Uterus (tissue), 2 donors: ENCODE measurements around the gene EPHA8.

ENCODE experiments used
- POLR2A ChIP-seq, 2 donors: fragments of 450-650 bp; IDR thresholded peaks; one replicate each; pipeline ENCODE4 v1.6.1; 2016; ENCODE audit warnings: antibody characterized with exemption in 2 of 2, mild to moderate bottlenecking in 1 of 2, moderate library complexity in 1 of 2
- TF ChIP-seq, protein P1 (sequence below), 4 experiments: fragments of 200-600 bp in 2 of 4; fragments of 450-650 bp in 2 of 4; sonication (generic) in 2 of 4; IDR thresholded peaks; one replicate each; pipeline ENCODE4 v1.5.1; 2016 to 2019; ENCODE audit warnings: antibody characterized with exemption in 4 of 4, mild to moderate bottlenecking in 2 of 4, moderate library complexity in 1 of 4

DNA sequence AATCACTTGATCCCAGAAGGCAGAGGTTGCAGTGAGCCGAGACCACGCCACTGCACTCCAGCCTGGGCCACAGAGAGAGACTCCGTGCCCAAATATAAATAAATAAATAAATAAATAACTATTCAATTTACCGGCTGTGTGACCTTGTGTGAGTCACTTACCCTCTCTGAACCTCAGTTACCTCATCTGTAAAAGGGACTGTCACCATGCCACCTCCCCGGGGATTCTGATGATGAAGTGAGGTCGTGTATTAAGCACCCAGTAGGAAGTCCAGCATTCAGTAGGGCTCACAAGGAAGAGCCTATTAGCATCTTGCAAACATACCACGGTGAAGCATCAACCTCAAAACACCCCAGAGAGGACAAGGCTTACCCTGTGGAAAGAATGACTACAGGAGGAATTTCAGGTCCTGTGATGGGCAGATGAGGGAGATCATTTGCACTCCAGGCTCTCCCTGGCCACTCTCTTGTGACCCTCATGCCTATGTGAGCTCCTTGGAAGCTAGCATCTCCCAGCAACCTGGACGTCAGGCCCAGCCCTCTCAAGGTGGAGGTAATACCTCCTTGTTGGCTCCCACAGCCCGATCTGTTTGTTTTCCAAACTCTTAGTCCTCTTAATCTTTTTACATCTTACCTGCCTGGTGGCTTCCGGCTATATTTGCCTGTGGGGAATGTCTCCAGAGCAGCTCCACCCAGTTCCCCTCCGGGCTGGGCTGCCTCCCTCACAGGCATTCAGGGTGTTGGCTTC is 65.6 kb downstream of the EPHA8 start:
- TF ChIP-seq, protein P1, sequence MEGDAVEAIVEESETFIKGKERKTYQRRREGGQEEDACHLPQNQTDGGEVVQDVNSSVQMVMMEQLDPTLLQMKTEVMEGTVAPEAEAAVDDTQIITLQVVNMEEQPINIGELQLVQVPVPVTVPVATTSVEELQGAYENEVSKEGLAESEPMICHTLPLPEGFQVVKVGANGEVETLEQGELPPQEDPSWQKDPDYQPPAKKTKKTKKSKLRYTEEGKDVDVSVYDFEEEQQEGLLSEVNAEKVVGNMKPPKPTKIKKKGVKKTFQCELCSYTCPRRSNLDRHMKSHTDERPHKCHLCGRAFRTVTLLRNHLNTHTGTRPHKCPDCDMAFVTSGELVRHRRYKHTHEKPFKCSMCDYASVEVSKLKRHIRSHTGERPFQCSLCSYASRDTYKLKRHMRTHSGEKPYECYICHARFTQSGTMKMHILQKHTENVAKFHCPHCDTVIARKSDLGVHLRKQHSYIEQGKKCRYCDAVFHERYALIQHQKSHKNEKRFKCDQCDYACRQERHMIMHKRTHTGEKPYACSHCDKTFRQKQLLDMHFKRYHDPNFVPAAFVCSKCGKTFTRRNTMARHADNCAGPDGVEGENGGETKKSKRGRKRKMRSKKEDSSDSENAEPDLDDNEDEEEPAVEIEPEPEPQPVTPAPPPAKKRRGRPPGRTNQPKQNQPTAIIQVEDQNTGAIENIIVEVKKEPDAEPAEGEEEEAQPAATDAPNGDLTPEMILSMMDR (IDR thresholded peaks at IDR 0.05) = no peak
- TF ChIP-seq POLR2A (IDR thresholded peaks at IDR 0.05) = no peak
